ENCODE data around the gene SEZ6L.
A peak's percentile ranks its signal among the peaks of the same experiment; 100 is the strongest.
"Not testable (repeated sequence)": the region's sequence is repeated elsewhere in the genome, so short reads cannot be mapped to it uniquely, and the experiment has no call there.

Gene SEZ6L

DNA sequence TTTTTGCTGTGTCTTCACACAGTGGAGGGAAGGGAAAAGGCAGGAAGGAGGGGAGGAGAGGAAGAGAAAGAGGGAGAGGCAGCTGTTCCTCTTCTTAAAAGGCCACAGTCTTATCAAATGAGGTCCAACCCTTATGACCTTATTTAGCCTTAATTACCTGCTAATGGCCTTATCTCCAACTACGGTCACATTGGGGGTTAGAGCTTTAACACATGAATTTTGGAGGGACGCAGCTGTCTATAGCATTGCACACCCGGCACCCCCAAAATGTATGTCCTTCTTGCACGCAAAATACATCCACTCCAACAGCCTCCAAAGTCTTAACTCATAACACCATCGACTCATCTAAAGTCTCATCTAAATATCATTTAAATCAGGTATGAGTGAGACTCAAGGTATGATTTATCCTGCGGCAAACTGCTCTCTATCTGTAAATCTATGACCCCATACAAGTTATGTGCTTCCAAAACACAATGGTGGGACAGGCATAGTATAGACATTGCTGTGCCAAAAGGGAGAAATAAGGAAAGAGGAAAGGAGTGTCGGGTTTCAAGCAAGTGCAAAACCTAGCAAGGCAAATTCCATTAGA lies 214.8 kb downstream of the SEZ6L start:
- H3K36me3 Mint-ChIP-seq = no peaks in the 10 kb centered on the region
- no peak for ATAC-seq
- H3K9me3 Mint-ChIP-seq = no peaks in the 10 kb centered on the region
- no peak overlapping the region for H3K4me3 Mint-ChIP-seq
- no peak overlapping the region for H3K27ac Mint-ChIP-seq
- DNase-seq (ENCODE audit: low spot score in 2 of 2) = no peak
- H3K4me1 Mint-ChIP-seq = no peaks in the 10 kb centered on the region

DNA sequence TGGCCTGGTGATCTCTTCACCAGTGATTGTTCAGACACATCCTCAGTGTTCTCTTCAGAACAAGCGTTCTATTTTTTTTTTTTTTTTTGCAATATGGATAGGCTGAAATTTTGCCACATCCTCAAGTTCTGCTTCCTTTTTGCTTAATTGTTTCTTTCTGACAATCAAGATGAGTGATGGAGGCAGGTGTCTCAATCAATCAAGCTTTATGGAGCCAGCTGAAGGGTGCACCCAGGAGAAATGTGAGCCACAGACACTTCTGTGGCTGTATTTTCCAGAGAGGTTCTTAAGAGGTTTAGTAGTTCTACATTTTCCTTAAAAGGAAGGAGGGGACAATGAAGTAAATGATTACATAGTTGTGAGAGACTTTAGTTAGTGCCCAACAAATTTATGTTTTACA lies 215.9 kb downstream of the SEZ6L start:
- Mint-ChIP-seq H3K27ac (no peak overlapping the region), H3K36me3 (no peaks in the 10 kb centered on the region), H3K9me3 (no peaks in the 10 kb centered on the region), H3K4me3 (no peak overlapping the region), H3K4me1 (no peaks in the 10 kb centered on the region)
- ATAC-seq (no peak), DNase-seq (ENCODE audit: low spot score in 2 of 2) (no peak)

- ATAC-seq (no peak), DNase-seq (ENCODE audit: low spot score in 2 of 2) (no peak)
- no peaks in the 10 kb centered on the region for H3K36me3 Mint-ChIP-seq
- H3K9me3 Mint-ChIP-seq = no peaks in the 10 kb centered on the region
- no peak overlapping the region for H3K4me3 Mint-ChIP-seq
- no peaks in the 10 kb centered on the region for H3K4me1 Mint-ChIP-seq
- H3K27ac Mint-ChIP-seq = no peak overlapping the region
Observed at GRCh38 chr22:26389125-26389524, 219.9 kb downstream of the SEZ6L start.

DNA sequence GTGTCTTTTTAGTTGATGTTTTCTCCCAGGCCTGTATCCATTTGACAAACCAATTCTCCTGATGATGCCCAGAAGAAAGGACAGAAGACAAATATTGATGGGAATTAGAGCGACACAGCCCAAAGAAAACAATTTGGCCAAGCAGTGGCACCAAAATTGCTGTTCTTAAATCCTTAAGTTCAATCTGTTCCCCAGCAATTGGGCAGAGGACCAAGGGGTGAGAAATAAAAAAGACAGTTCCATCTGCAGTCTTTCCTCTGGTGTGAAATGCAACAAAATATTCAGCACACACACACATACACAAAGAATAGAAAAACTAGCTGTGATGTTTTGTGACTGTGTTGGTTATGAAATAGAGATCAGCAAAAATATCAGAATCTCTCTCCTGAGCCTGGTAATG lies 221.8 kb downstream of the SEZ6L start:
- H3K4me1 Mint-ChIP-seq = no peaks in the 10 kb centered on the region
- no peak overlapping the region for H3K27ac Mint-ChIP-seq
- ATAC-seq (no peak), DNase-seq (ENCODE audit: low spot score in 2 of 2) (no peak)
- H3K36me3 Mint-ChIP-seq = no peaks in the 10 kb centered on the region
- H3K9me3 Mint-ChIP-seq = no peaks in the 10 kb centered on the region
- H3K4me3 Mint-ChIP-seq = no peak overlapping the region

GRCh38 chr22:26391623-26392022 lies 222.4 kb downstream of the SEZ6L start:
- DNase-seq (ENCODE audit: low spot score in 2 of 2) (no peak), ATAC-seq (no peak)
- Mint-ChIP-seq H3K9me3 (no peaks in the 10 kb centered on the region), H3K4me1 (no peaks in the 10 kb centered on the region), H3K4me3 (no peak overlapping the region), H3K27ac (no peak overlapping the region), H3K36me3 (no peaks in the 10 kb centered on the region)

GRCh38 chr22:26393929-26394328 lies 224.7 kb downstream of the SEZ6L start:
- no peak for DNase-seq (ENCODE audit: low spot score in 2 of 2)
- ATAC-seq = no peak
- no peaks in the 10 kb centered on the region for H3K9me3 Mint-ChIP-seq
- no peaks in the 10 kb centered on the region for H3K4me1 Mint-ChIP-seq
- H3K27ac Mint-ChIP-seq = peak overlapping the region; percentile 1
- no peaks in the 10 kb centered on the region for H3K36me3 Mint-ChIP-seq
- H3K4me3 Mint-ChIP-seq = no peak overlapping the region

- Mint-ChIP-seq H3K36me3 (no peaks in the 10 kb centered on the region), H3K27ac (no peak overlapping the region), H3K4me1 (no peaks in the 10 kb centered on the region), H3K9me3 (no peaks in the 10 kb centered on the region), H3K4me3 (no peak overlapping the region)
- ATAC-seq (no peak), DNase-seq (ENCODE audit: low spot score in 2 of 2) (no peak)
Observed at GRCh38 chr22:26394777-26395176, 225.5 kb downstream of the SEZ6L start.

DNA sequence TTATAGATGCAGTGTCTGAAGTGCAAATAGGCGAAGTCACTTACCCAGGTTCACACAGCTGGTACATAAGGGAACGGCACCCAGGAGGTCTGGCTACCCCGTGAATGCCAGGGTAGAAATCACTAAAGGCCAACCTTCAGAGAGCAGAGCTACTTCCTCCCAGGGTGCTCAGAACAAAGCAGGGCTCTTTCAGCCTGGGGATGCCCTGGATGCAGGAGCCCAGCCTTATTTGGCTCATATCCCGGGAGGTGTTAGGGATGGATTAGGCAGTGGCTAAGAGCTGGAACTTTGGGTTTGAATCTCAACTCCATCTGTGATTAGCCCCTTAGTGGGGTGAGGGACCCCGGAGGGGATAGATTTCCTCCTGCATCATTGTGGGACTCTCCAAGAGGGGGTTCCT lies 226.7 kb downstream of the SEZ6L start:
- Mint-ChIP-seq H3K9me3 (no peaks in the 10 kb centered on the region), H3K36me3 (no peaks in the 10 kb centered on the region), H3K4me1 (no peaks in the 10 kb centered on the region), H3K4me3 (no peak overlapping the region), H3K27ac (no peak overlapping the region)
- ATAC-seq (no peak), DNase-seq (ENCODE audit: low spot score in 2 of 2) (no peak)

GRCh38 chr22:26398741-26399153 lies 229.5 kb downstream of the SEZ6L start:
- H3K9me3 Mint-ChIP-seq = no peaks in the 10 kb centered on the region
- ATAC-seq = peak; percentile 86
- H3K27ac Mint-ChIP-seq = no peak overlapping the region
- H3K4me1 Mint-ChIP-seq = no peaks in the 10 kb centered on the region
- peak; percentile 25 to 58 for DNase-seq (ENCODE audit: low spot score in 2 of 2)
- H3K36me3 Mint-ChIP-seq = no peaks in the 10 kb centered on the region
- H3K4me3 Mint-ChIP-seq = no peak overlapping the region

GRCh38 chr22:26399289-26399688 lies 230.0 kb downstream of the SEZ6L start:
- no peak for ATAC-seq

DNA sequence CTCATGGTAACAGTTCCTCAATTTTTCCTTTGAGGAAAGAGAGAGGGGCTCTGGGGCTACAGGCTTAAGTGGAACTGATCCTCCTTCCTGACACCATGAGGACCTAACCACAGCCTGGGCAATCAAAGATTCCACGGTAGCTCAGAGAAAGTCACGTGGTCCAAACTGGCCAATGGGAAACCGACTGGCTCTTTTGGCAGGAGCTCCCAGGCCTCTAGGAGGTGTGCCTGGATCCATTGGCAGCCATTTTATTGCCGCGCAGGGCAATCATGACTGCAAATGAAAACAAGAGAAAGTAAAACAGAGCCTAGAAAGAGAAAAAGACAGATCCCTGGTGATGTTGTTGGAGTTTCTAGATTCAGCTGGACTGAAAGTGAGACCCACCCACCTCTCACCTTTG lies 232.5 kb downstream of the SEZ6L start:
- Mint-ChIP-seq H3K4me1 (peaks cover 10% of the 10 kb centered on the region), H3K36me3 (no peaks in the 10 kb centered on the region), H3K9me3 (no peaks in the 10 kb centered on the region), H3K4me3 (no peak overlapping the region), H3K27ac (no peak overlapping the region)
- ATAC-seq (no peak), DNase-seq (ENCODE audit: low spot score in 2 of 2) (no peak)

More at GRCh38 chr22:26399289-26399688, 230.0 kb downstream of the SEZ6L start:
- Mint-ChIP-seq H3K27ac (no peak overlapping the region), H3K4me3 (no peak overlapping the region), H3K9me3 (no peaks in the 10 kb centered on the region), H3K36me3 (no peaks in the 10 kb centered on the region), H3K4me1 (peaks cover 4% of the 10 kb centered on the region)
- DNase-seq (ENCODE audit: low spot score in 2 of 2) = no peak

DNA sequence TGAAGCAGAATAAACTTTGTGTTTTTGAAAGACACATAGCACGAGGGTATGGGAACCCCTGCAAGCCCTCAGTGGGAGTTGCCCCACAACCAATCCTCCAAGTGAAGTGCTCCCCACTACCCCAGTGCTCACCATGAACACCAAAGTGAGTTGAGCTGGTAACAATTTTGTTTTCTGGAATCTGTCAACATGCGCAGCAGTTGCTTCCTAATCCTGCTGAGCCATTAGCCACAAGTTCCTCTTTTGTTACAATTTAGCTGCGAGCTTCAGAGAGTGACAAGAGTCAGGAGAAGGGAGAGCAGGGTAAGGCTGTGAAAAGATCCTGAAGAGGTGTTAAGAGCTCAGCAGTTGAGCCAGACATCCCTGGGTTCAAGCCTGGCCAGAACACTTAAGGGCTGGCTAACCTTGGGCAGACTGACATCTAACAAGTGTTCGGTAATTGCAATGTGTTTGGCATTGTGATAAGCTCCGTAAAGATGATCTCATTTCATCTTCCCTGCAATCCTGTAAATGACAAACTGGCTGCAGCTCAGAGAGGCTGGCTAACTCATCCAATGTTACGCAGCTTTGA lies 235.7 kb downstream of the SEZ6L start:
- ATAC-seq = no peak
- H3K4me3 Mint-ChIP-seq = no peak overlapping the region
- no peaks in the 10 kb centered on the region for H3K36me3 Mint-ChIP-seq
- H3K27ac Mint-ChIP-seq = peak overlapping the region; percentile 3
- H3K4me1 Mint-ChIP-seq = peaks cover 10% of the 10 kb centered on the region
- no peaks in the 10 kb centered on the region for H3K9me3 Mint-ChIP-seq
- no peak for DNase-seq (ENCODE audit: low spot score in 2 of 2)

DNA sequence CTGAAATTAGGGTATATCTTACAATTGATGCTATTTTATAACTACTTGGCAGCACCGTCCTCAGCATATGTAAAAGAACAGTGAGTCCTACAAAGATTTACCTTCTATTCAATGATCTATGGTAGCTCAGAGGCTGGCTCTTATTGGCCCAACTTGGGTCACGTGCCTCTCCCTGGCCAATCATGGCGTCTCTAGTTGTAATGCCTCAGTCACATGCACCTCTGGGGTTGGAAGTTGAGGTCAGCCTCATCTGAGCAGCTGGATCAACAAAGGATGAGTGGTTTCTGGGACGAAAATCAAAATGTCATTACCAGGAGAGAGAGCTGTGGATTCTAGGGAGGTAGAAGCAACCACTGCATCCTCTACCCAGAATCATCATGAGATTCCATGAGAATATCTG lies 236.9 kb downstream of the SEZ6L start:
- H3K9me3 Mint-ChIP-seq = no peaks in the 10 kb centered on the region
- DNase-seq (ENCODE audit: low spot score in 2 of 2) = no peak
- H3K4me1 Mint-ChIP-seq = peaks cover 10% of the 10 kb centered on the region

DNA sequence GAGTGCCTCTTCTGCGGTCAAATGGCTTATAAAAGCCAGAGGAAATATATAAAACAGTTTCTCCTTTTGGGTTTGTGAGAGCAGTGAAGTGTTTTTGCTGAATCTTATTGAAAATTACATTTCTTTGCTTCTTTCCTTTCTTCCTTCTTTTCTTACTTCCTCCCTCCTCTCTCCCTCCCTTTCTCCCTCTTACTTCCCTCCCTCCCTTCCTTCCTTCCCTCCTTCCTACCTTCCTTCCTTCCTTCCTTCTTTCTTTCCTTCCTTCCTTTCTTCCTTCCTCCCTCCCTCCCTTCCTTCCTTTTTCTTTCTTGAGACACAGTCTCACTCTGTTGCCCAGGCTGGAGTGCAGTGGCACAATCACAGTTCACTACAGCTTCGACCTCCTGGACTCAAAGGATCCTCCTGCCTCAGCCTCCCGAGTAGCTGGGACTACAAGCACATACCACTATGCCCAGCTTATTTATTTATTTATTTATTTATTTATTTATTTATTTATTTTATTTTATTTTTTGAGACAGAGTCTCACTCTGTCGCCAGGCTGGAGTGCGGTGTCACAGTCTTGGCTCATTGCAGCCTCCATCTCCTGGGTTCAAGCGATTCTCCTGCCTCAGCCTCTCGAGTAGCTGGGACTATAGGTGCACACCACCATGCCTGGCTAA lies 239.4 kb downstream of the SEZ6L start:
- DNase-seq (ENCODE audit: low spot score in 2 of 2); H3K27ac Mint-ChIP-seq; H3K4me3 Mint-ChIP-seq; ATAC-seq; H3K36me3 Mint-ChIP-seq; H3K9me3 Mint-ChIP-seq; H3K4me1 Mint-ChIP-seq: not testable (repeated sequence)

More for the DNA sequence above, 236.9 kb downstream of the SEZ6L start:
- Mint-ChIP-seq H3K36me3 (no peaks in the 10 kb centered on the region), H3K27ac (no peak overlapping the region), H3K4me3 (no peak overlapping the region)
- ATAC-seq = no peak

GRCh38 chr22:26409719-26410335 lies 240.6 kb downstream of the SEZ6L start:
- ATAC-seq (no peak), DNase-seq (ENCODE audit: low spot score in 2 of 2) (no peak)
- H3K27ac Mint-ChIP-seq = no peak overlapping the region
- H3K4me1 Mint-ChIP-seq = peaks cover under 1% of the 10 kb centered on the region
- no peak overlapping the region for H3K4me3 Mint-ChIP-seq
- H3K36me3 Mint-ChIP-seq = no peaks in the 10 kb centered on the region
- H3K9me3 Mint-ChIP-seq = no peaks in the 10 kb centered on the region

DNA sequence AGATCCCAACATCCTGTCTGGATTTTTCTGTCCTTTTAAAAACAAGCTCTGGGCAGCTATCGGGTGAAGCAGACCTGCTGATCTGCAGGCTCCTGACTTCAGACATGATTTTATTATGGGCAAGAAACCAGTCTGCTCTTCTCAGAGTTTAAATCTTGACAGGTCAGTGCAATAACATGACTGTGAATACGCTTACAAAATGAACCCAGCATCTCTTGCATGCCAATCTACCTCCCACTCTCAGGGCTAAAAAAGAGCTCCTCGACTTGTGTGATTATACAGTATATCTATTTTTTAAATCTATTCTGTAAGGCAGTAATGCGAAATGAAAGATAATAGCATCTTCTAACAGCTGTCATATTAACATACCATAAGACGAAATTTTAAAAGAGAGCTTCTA lies 241.1 kb downstream of the SEZ6L start:
- H3K36me3 Mint-ChIP-seq = no peaks in the 10 kb centered on the region
- H3K9me3 Mint-ChIP-seq = no peaks in the 10 kb centered on the region
- ATAC-seq (no peak), DNase-seq (ENCODE audit: low spot score in 2 of 2) (no peak)
- H3K4me1 Mint-ChIP-seq = no peaks in the 10 kb centered on the region
- no peak overlapping the region for H3K4me3 Mint-ChIP-seq
- H3K27ac Mint-ChIP-seq = no peak overlapping the region
